Ishikawa (cell line): ENCODE measurements around the gene ACACB.

ENCODE experiments used
- CEBPB ChIP-seq: IDR thresholded peaks from 2 replicates; pipeline ENCODE4 v1.6.1; 2012
- CREB1 ChIP-seq: IDR thresholded peaks from 2 replicates; pipeline ENCODE4 v1.6.1; 2012; ENCODE audit warnings: low read depth
- EGR1 ChIP-seq: IDR thresholded peaks from 2 replicates; pipeline ENCODE4 v1.6.1; 2012
- EP300 ChIP-seq: IDR thresholded peaks from 2 replicates; pipeline ENCODE4 v1.6.1; 2012; ENCODE audit warnings: borderline replicate concordance
- FOXM1 ChIP-seq: IDR thresholded peaks from 2 replicates; pipeline ENCODE4 v1.6.1; 2012; ENCODE audit warnings: low read depth, borderline replicate concordance
- MAX ChIP-seq: IDR thresholded peaks from 2 replicates; pipeline ENCODE4 v1.6.1; 2012
- NFIC ChIP-seq: IDR thresholded peaks from 2 replicates; pipeline ENCODE4 v1.6.1; 2012
- RAD21 ChIP-seq: IDR thresholded peaks from 2 replicates; pipeline ENCODE4 v1.6.1; 2012; ENCODE audit warnings: low read depth
- REST ChIP-seq: IDR thresholded peaks from 2 replicates; pipeline ENCODE4 v1.6.1; 2012; ENCODE audit warnings: low read depth, mild to moderate bottlenecking
- TAF1 ChIP-seq: IDR thresholded peaks from 2 replicates; pipeline ENCODE4 v1.6.1; 2012; ENCODE audit warnings: low read depth, mild to moderate bottlenecking
- TCF12 ChIP-seq: IDR thresholded peaks from 2 replicates; pipeline ENCODE4 v1.6.1; 2012; ENCODE audit warnings: low read depth
- TEAD4 ChIP-seq: IDR thresholded peaks from 2 replicates; pipeline ENCODE4 v1.6.1; 2012
- USF1 ChIP-seq: IDR thresholded peaks from 2 replicates; pipeline ENCODE4 v1.6.1; 2012
- YY1 ChIP-seq: IDR thresholded peaks from 2 replicates; pipeline ENCODE4 v1.6.1; 2012; ENCODE audit warnings: low read depth
- ZBTB7A ChIP-seq: IDR thresholded peaks from 2 replicates; pipeline ENCODE4 v1.6.1; 2012; ENCODE audit warnings: low read depth

ACACB gene

GRCh38 chr12:109085590-109085989 lies 30.8 kb upstream of the ACACB start:
- TF ChIP-seq EGR1 (no peak), TEAD4 (no peak), CREB1 (no peak), FOXM1 (no peak), CEBPB (no peak), YY1 (no peak), RAD21 (no peak), USF1 (no peak), EP300 (no peak), TAF1 (no peak), TCF12 (no peak)

- TF ChIP-seq RAD21 (no peak), EGR1 (no peak), TCF12 (no peak), REST (no peak), CEBPB (no peak), TEAD4 (no peak), CREB1 (no peak), YY1 (no peak), MAX (no peak), TAF1 (no peak), USF1 (no peak), ZBTB7A (no peak), NFIC (no peak), FOXM1 (no peak), EP300 (no peak)
Observed at GRCh38 chr12:109087250-109087649, 29.1 kb upstream of the ACACB start.

GRCh38 chr12:109088818-109089217 lies 27.6 kb upstream of the ACACB start:
- TF ChIP-seq YY1 = no peak

GRCh38 chr12:109089683-109090082 lies 26.7 kb upstream of the ACACB start:
- TF ChIP-seq TCF12 (no peak), REST (no peak), NFIC (no peak)

- no peak for TF ChIP-seq YY1
Observed at GRCh38 chr12:109092497-109093021, 23.8 kb upstream of the ACACB start.

- peak; percentile 57 for TF ChIP-seq TCF12
- TF ChIP-seq NFIC = no peak
- TF ChIP-seq TAF1 = peak; percentile 52; the same call in 1 of the 2 replicates
- peak; percentile 62; the same call in 1 of the 2 replicates for TF ChIP-seq USF1
- peak; percentile 49; the same call in 1 of the 2 replicates for TF ChIP-seq EP300
- TF ChIP-seq YY1 = peak; percentile 49; the same call in 1 of the 2 replicates
- peak; percentile 96 for TF ChIP-seq RAD21
- TF ChIP-seq CREB1 = peak; percentile 81
- peak; percentile 15; the same call in 1 of the 2 replicates for TF ChIP-seq CEBPB
- TF ChIP-seq FOXM1 = no peak
- TF ChIP-seq REST = no peak
- TF ChIP-seq ZBTB7A = no peak
- TF ChIP-seq EGR1 = no peak
- peak; percentile 100 for TF ChIP-seq MAX
- TF ChIP-seq TEAD4 = peak; percentile 58
Observed at GRCh38 chr12:109093022-109093918, 23.1 kb upstream of the ACACB start, which contains the start of gene ALKBH2. Gene ALKBH2, minus strand, starts transcription at chr12:109093472. Its CDS starts 686 bp downstream, at chr12:109092786.
